Measurements from ENCODE around the gene LRP2BP.
"Not testable (repeated sequence)": the region's sequence is repeated elsewhere in the genome, so short reads cannot be mapped to it uniquely, and the experiment has no call there.

LRP2BP gene

GRCh38 chr4:185361872-185362271 lies 33.9 kb downstream of the LRP2BP start:
- DNase-seq (ENCODE audit: low read depth in 2 of 2): no peak

GRCh38 chr4:185359767-185360446 lies 35.8 kb downstream of the LRP2BP start:
- no peak for DNase-seq (ENCODE audit: low read depth in 2 of 2)

GRCh38 chr4:185358959-185359358 lies 36.8 kb downstream of the LRP2BP start:
- no peak for DNase-seq (ENCODE audit: low read depth in 2 of 2)

GRCh38 chr4:185358514-185358913 lies 37.2 kb downstream of the LRP2BP start:
- DNase-seq (ENCODE audit: low read depth in 2 of 2): no peak

GRCh38 chr4:185357733-185358440 lies 37.8 kb downstream of the LRP2BP start:
- no peak for DNase-seq (ENCODE audit: low read depth in 2 of 2)

GRCh38 chr4:185357211-185357610 lies 38.5 kb downstream of the LRP2BP start:
- no peak for DNase-seq (ENCODE audit: low read depth in 2 of 2)

GRCh38 chr4:185352741-185353140 lies 43.0 kb downstream of the LRP2BP start:
- no peak for DNase-seq (ENCODE audit: low read depth in 2 of 2)

- no peak for DNase-seq (ENCODE audit: low read depth in 2 of 2)
These were observed 43.5 kb downstream of the LRP2BP start for GRCh38 chr4:185352202-185352601.

- DNase-seq (ENCODE audit: low read depth in 2 of 2): no peak
These were observed 44.0 kb downstream of the LRP2BP start for GRCh38 chr4:185351691-185352090.

GRCh38 chr4:185346975-185347601 lies 48.6 kb downstream of the LRP2BP start:
- no peak for DNase-seq (ENCODE audit: low read depth in 2 of 2)

GRCh38 chr4:185344743-185345538 lies 50.8 kb downstream of the LRP2BP start:
- DNase-seq (ENCODE audit: low read depth in 2 of 2): no peak

GRCh38 chr4:185343726-185344581 lies 51.8 kb downstream of the LRP2BP start:
- DNase-seq (ENCODE audit: low read depth in 2 of 2): no peak

- DNase-seq (ENCODE audit: low read depth in 2 of 2): no peak
These were observed 53.9 kb downstream of the LRP2BP start for GRCh38 chr4:185341841-185342240.

- DNase-seq (ENCODE audit: low read depth in 2 of 2): no peak
These were observed 54.3 kb downstream of the LRP2BP start for GRCh38 chr4:185341377-185341776.

- no peak for DNase-seq (ENCODE audit: low read depth in 2 of 2)
These were observed 55.8 kb downstream of the LRP2BP start for GRCh38 chr4:185339941-185340340.

- no peak for DNase-seq (ENCODE audit: low read depth in 2 of 2)
These were observed 60.1 kb downstream of the LRP2BP start for GRCh38 chr4:185335579-185335978.

- DNase-seq (ENCODE audit: low read depth in 2 of 2): no peak
These were observed 61.4 kb downstream of the LRP2BP start for GRCh38 chr4:185334326-185334725.

GRCh38 chr4:185332575-185333464 lies 62.9 kb downstream of the LRP2BP start:
- DNase-seq (ENCODE audit: low read depth in 2 of 2): no peak

GRCh38 chr4:185329879-185330510 lies 65.7 kb downstream of the LRP2BP start:
- DNase-seq (ENCODE audit: low read depth in 2 of 2): not testable (repeated sequence)

GRCh38 chr4:185328586-185328985 lies 67.1 kb downstream of the LRP2BP start:
- no peak for DNase-seq (ENCODE audit: low read depth in 2 of 2)

All from stimulated activated CD4-positive, alpha-beta T cell treated with anti-CD3 and anti-CD28 coated beads, Interleukin-12 subunit alpha, Interleukin-12 subunit beta, amount 100 ng/mL, for 24 hours (primary cell).